DOHH2 (cell line): ENCODE results near the gene MBTPS1.
A peak's percentile ranks its signal among the peaks of the same experiment; 100 is the strongest.

Experiments
- H3F3A ChIP-seq: fragments of 200-600 bp; sonication (generic), shearing (Covaris generic); 2 replicates; pipeline ENCODE4 v1.6.0; 2016; ENCODE audit warnings: antibody characterized with exemption, mild to moderate bottlenecking; ENCODE audit not compliant: control insufficient read depth, insufficient read depth
- H3K27ac ChIP-seq: fragments of 200-600 bp; sonication (generic); 2 replicates; pipeline ENCODE4 v1.5.1; 2014; ENCODE audit warnings: low read depth, mild to moderate bottlenecking, low read length, moderate library complexity
- H3K27me3 ChIP-seq: fragments of 200-600 bp; sonication (generic); 2 replicates; pipeline ENCODE4 v1.6.1; 2014; ENCODE audit warnings: mild to moderate bottlenecking, low read length, mixed read lengths; ENCODE audit not compliant: control insufficient read depth
- H3K36me3 ChIP-seq: fragments of 200-600 bp; sonication (generic); 2 replicates; pipeline ENCODE4 v1.6.1; 2014; ENCODE audit warnings: mild to moderate bottlenecking, low read length, moderate library complexity, mixed read lengths; ENCODE audit not compliant: control insufficient read depth
- H3K4me1 ChIP-seq: fragments of 200-600 bp; sonication (generic); 2 replicates; pipeline ENCODE4 v1.6.1; 2014; ENCODE audit warnings: mild to moderate bottlenecking, low read length, mixed read lengths; ENCODE audit not compliant: control insufficient read depth
- H3K4me2 ChIP-seq: fragments of 200-600 bp; sonication (generic); 2 replicates; pipeline ENCODE4 v1.6.0; 2014; ENCODE audit warnings: mild to moderate bottlenecking, low read length, moderate library complexity
- H3K4me3 ChIP-seq: fragments of 200-600 bp; sonication (generic); 2 replicates; pipeline ENCODE4 v1.5.1; 2014; ENCODE audit warnings: mild to moderate bottlenecking, low read length, mixed read lengths
- H3K79me2 ChIP-seq: fragments of 200-600 bp; sonication (generic); 2 replicates; pipeline ENCODE4 v1.6.1; 2014; ENCODE audit warnings: mild to moderate bottlenecking, low read length, mixed read lengths; ENCODE audit not compliant: control insufficient read depth
- H3K9me2 ChIP-seq: fragments of 200-600 bp; sonication (generic); replicated peaks from 2 replicates; pipeline ENCODE4 v1.6.1; 2014; ENCODE audit warnings: mild to moderate bottlenecking, low read length, mixed read lengths; ENCODE audit not compliant: control insufficient read depth
- H3K9me3 ChIP-seq: fragments of 200-600 bp; sonication (generic); 2 replicates; pipeline ENCODE4 v1.6.1; 2014; ENCODE audit warnings: antibody characterized with exemption, low read length, mixed read lengths; ENCODE audit not compliant: control insufficient read depth, insufficient read depth
- H4K20me1 ChIP-seq: fragments of 200-600 bp; sonication (generic); 2 replicates; pipeline ENCODE4 v1.6.0; 2014; ENCODE audit warnings: low read depth, mild to moderate bottlenecking, antibody characterized with exemption, low read length, moderate library complexity; ENCODE audit not compliant: control insufficient read depth, insufficient read depth
- EZH2phosphoT487 ChIP-seq: fragments of 200-600 bp; sonication (generic); IDR thresholded peaks from 2 replicates; pipeline ENCODE4 v1.6.1; 2017; ENCODE audit warnings: borderline replicate concordance, mild to moderate bottlenecking, antibody characterized with exemption, low read length, moderate library complexity, mixed read lengths
- TF ChIP-seq, protein P1 (sequence below): fragments of 200-600 bp; sonication (generic); IDR thresholded peaks from one replicate; pipeline ENCODE4 v1.5.1; 2014; ENCODE audit warnings: antibody characterized with exemption, mild to moderate bottlenecking, low read depth, low read length; ENCODE audit not compliant: poor library complexity, severe bottlenecking

The MBTPS1 gene

GRCh38 chr16:84137287-84137686 is 20.5 kb upstream of the MBTPS1 start:
- H3F3A ChIP-seq = no peaks in the 10 kb centered on the region
- peaks cover 43% of the 10 kb centered on the region for H3K79me2 ChIP-seq
- peaks cover 20% of the 10 kb centered on the region for H3K4me1 ChIP-seq
- no peak overlapping the region for H3K4me2 ChIP-seq
- no peak overlapping the region for H3K27ac ChIP-seq
- H3K4me3 ChIP-seq = no peak overlapping the region
- H4K20me1 ChIP-seq = no peaks in the 10 kb centered on the region
- H3K36me3 ChIP-seq = 0 out of 2 replicates have a peak, but pooled peaks cover 3% of the 10 kb centered on the region
- TF ChIP-seq, protein P1, sequence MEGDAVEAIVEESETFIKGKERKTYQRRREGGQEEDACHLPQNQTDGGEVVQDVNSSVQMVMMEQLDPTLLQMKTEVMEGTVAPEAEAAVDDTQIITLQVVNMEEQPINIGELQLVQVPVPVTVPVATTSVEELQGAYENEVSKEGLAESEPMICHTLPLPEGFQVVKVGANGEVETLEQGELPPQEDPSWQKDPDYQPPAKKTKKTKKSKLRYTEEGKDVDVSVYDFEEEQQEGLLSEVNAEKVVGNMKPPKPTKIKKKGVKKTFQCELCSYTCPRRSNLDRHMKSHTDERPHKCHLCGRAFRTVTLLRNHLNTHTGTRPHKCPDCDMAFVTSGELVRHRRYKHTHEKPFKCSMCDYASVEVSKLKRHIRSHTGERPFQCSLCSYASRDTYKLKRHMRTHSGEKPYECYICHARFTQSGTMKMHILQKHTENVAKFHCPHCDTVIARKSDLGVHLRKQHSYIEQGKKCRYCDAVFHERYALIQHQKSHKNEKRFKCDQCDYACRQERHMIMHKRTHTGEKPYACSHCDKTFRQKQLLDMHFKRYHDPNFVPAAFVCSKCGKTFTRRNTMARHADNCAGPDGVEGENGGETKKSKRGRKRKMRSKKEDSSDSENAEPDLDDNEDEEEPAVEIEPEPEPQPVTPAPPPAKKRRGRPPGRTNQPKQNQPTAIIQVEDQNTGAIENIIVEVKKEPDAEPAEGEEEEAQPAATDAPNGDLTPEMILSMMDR = no peak
- no peak for TF ChIP-seq EZH2phosphoT487
- H3K27me3 ChIP-seq = no peaks in the 10 kb centered on the region
- H3K9me2 ChIP-seq = no peaks in the 10 kb centered on the region
- H3K9me3 ChIP-seq = no peaks in the 10 kb centered on the region

- Histone ChIP-seq H3K79me2 (peaks cover 38% of the 10 kb centered on the region), H3K9me3 (no peaks in the 10 kb centered on the region), H3K36me3 (0 out of 2 replicates have a peak, but pooled peaks cover 3% of the 10 kb centered on the region), H3K9me2 (no peaks in the 10 kb centered on the region), H3K27me3 (no peaks in the 10 kb centered on the region), H3K27ac (no peak overlapping the region), H4K20me1 (no peaks in the 10 kb centered on the region), H3K4me3 (no peak overlapping the region), H3F3A (no peaks in the 10 kb centered on the region), H3K4me2 (no peak overlapping the region), H3K4me1 (peaks cover 20% of the 10 kb centered on the region)
- TF ChIP-seq EZH2phosphoT487 = no peak
- TF ChIP-seq, protein P1 = no peak
These were observed 19.8 kb upstream of the MBTPS1 start for GRCh38 chr16:84136331-84137125.

- H3K79me2 ChIP-seq = peaks cover 19% of the 10 kb centered on the region
- H3K9me3 ChIP-seq = no peaks in the 10 kb centered on the region
- TF ChIP-seq, protein P1 = no peak
- no peak for TF ChIP-seq EZH2phosphoT487
- no peaks in the 10 kb centered on the region for H3K9me2 ChIP-seq
- H4K20me1 ChIP-seq = no peaks in the 10 kb centered on the region
- H3K4me1 ChIP-seq = peaks cover 15% of the 10 kb centered on the region
- H3K27me3 ChIP-seq = no peaks in the 10 kb centered on the region
- no peaks in the 10 kb centered on the region for H3F3A ChIP-seq
- H3K36me3 ChIP-seq = peaks cover 15% of the 10 kb centered on the region; the same call in 1 of the 2 replicates
- H3K27ac ChIP-seq = peak overlapping the region; percentile 34; the same call in 1 of the 2 replicates
- H3K4me2 ChIP-seq = peak overlapping the region; percentile 46
- H3K4me3 ChIP-seq = peak overlapping the region; percentile 42
These were observed 16.0 kb upstream of the MBTPS1 start for GRCh38 chr16:84132527-84133285.
